K562 (cell line): ENCODE measurements around the gene SLC35D3. TPM values are rescaled to one million over a fixed set of nuclear protein-coding genes. Genes with fewer than 3 reads are reported as not detected.

Source experiments
- ATAC-seq: fragments of 200-7000 bp; cut with Tn5 transposase; 3 replicates; pipeline ENCODE4 v1.9.1; 2020; ENCODE audit warnings: moderate library complexity
- BruUV-seq: library from RNA; stranded (reverse); fragments of 400-500 nt; replicated peaks from 2 replicates; lab custom pipeline; 2021; lab: Mats Ljungman, UMichigan
- CTCF ChIA-PET: fragments of 300-600 bp; formaldehyde crosslinking; extraction: SDS; loops from one replicate; lab custom pipeline; 2021; ENCODE audit warnings: low intra/inter-chr PET ratio; lab: Yijun Ruan, JAX
- POLR2A ChIA-PET: fragments of 300-600, 350-650 bp; sonication (Branson Sonifier 250); formaldehyde crosslinking; extraction: SDS; loops from one replicate; lab custom pipeline; 2021; ENCODE audit warnings: antibody characterized with exemption, inconsistent platforms; lab: Yijun Ruan, JAX
- DNase-seq, 4 experiments: peaks; one replicate each; pipeline versions ENCODE4 v3.0.0 to v3.0.0-alpha.2; 2011 to 2018; ENCODE audit warnings: low spot score in 3 of 4, mixed read lengths in 3 of 4; ENCODE audit errors: extremely low read depth in 1 of 4
- FAIRE-seq: peaks from 2 replicates; lab custom pipeline; 2011; peaks lifted over from hg19 to GRCh38; lab: Jason Lieb, UNC
- H2AFZ ChIP-seq: 2 replicates; pipeline ENCODE4 v1.6.0; 2011; ENCODE audit warnings: low read depth, low read length, control low read depth, inconsistent platforms
- H3K27ac ChIP-seq: fragments of 200-600 bp; 3 replicates; pipeline ENCODE4 v1.8.0; 2011; ENCODE audit warnings: low read depth, mild to moderate bottlenecking, control low read depth, inconsistent platforms, low read length, moderate library complexity, mixed read lengths; ENCODE audit errors: extremely low read depth
- H3K27me3 ChIP-seq, 2 experiments: fragments of 300-600 bp in 1 of 2; 2 replicates in 1 of 2; 3 replicates in 1 of 2; pipeline versions ENCODE4 v1.6.0 to v1.8.0; 2011; ENCODE audit warnings: inconsistent platforms in 2 of 2, low read length in 2 of 2, mild to moderate bottlenecking in 1 of 2, mixed read lengths in 1 of 2, moderate library complexity in 1 of 2; ENCODE audit not compliant: control insufficient read depth in 2 of 2, insufficient read depth in 2 of 2
- H3K36me3 ChIP-seq: fragments of 300-600 bp; 3 replicates; pipeline ENCODE4 v1.8.0; 2011; ENCODE audit warnings: mild to moderate bottlenecking, low read length, inconsistent platforms; ENCODE audit not compliant: control insufficient read depth, insufficient read depth
- H3K4me1 ChIP-seq, 2 experiments: fragments of 200-600 bp in 1 of 2; replicated peaks in 1 of 2; 2 replicates in 1 of 2; 3 replicates in 1 of 2; pipeline versions ENCODE4 v1.5.1 to v1.8.0; 2011; ENCODE audit warnings: inconsistent platforms in 2 of 2, low read length in 2 of 2, mild to moderate bottlenecking in 1 of 2, mixed read lengths in 1 of 2, moderate library complexity in 1 of 2; ENCODE audit not compliant: control insufficient read depth in 2 of 2, insufficient read depth in 2 of 2
- H3K4me2 ChIP-seq: 2 replicates; pipeline ENCODE4 v1.6.1; 2011; ENCODE audit warnings: low read length, control low read depth, inconsistent platforms, mixed read lengths; ENCODE audit not compliant: insufficient read depth
- H3K4me3 ChIP-seq: fragments of 200-600 bp; sonication (generic), shearing (Covaris generic); 2 replicates; pipeline ENCODE4 v1.5.1; 2016; ENCODE audit warnings: control low read depth, inconsistent platforms
- H3K79me2 ChIP-seq: fragments of 200-600 bp; 3 replicates; pipeline ENCODE4 v1.8.0; 2011; ENCODE audit warnings: low read length, inconsistent platforms; ENCODE audit not compliant: control insufficient read depth, insufficient read depth
- H3K9ac ChIP-seq, 2 experiments: 2 replicates each; pipeline versions ENCODE4 v1.6.0 to v1.6.1; 2011; ENCODE audit warnings: low read depth in 2 of 2, low read length in 2 of 2, control low read depth in 1 of 2, inconsistent platforms in 1 of 2, mild to moderate bottlenecking in 1 of 2, mixed read lengths in 1 of 2; ENCODE audit not compliant: insufficient read depth in 1 of 2
- H3K9me1 ChIP-seq: one replicate; pipeline ENCODE4 v1.6.0; 2011; ENCODE audit warnings: inconsistent platforms, mild to moderate bottlenecking, low read length, moderate library complexity; ENCODE audit not compliant: control insufficient read depth, insufficient read depth
- H3K9me3 ChIP-seq: replicated peaks from 2 replicates; pipeline ENCODE4 v1.5.1; 2011; ENCODE audit warnings: low read depth, low read length, inconsistent platforms; ENCODE audit not compliant: control insufficient read depth, insufficient read depth
- H4K20me1 ChIP-seq: replicated peaks from 2 replicates; pipeline ENCODE4 v1.6.1; 2011; ENCODE audit warnings: low read length, inconsistent platforms, mixed read lengths; ENCODE audit not compliant: control insufficient read depth, insufficient read depth
- ADNP ChIP-seq: fragments of 200-800 bp; sonication (Bioruptor generic); IDR thresholded peaks from 2 replicates; pipeline ENCODE4 v1.6.1; 2016; ENCODE audit warnings: missing genetic modification characterization, missing compliant biosample characterization
- ARID3A ChIP-seq: IDR thresholded peaks from 2 replicates; pipeline ENCODE4 v1.6.1; 2012; ENCODE audit warnings: low read depth, low read length, improper control_type of control experiment, borderline replicate concordance
- FOXO4 ChIP-seq: fragments of 450-650 bp; formaldehyde crosslinking; IDR thresholded peaks from 2 replicates; pipeline ENCODE4 v1.4.0; 2020; ENCODE audit warnings: mild to moderate bottlenecking, moderate library complexity
- GABPB2 ChIP-seq: fragments of 250-450 bp; sonication (Bioruptor Pico); conservative IDR thresholded peaks from 2 replicates; pipeline ENCODE4 v1.5.1; 2021; ENCODE audit warnings: mild to moderate bottlenecking
- HCFC1 ChIP-seq: IDR thresholded peaks from 2 replicates; pipeline ENCODE4 v1.6.1; 2012; ENCODE audit warnings: low read depth, low read length, improper control_type of control experiment
- JUN ChIP-seq, 2 experiments: sonication (generic) in 1 of 2; formaldehyde crosslinking in 1 of 2; IDR thresholded peaks; 2 replicates each; pipeline versions ENCODE4 v1.6.1 to v1.8.0; 2012 to 2022; ENCODE audit warnings: borderline replicate concordance in 2 of 2, mild to moderate bottlenecking in 2 of 2, improper control_type of control experiment in 1 of 2, low read depth in 1 of 2, low read length in 1 of 2, missing genetic modification reagents in 1 of 2
- MAFK ChIP-seq: IDR thresholded peaks from 2 replicates; pipeline ENCODE4 v1.6.1; 2011; ENCODE audit warnings: low read length, improper control_type of control experiment
- MBD2 ChIP-seq: sonication (generic); IDR thresholded peaks from 2 replicates; pipeline ENCODE4 v1.6.1; 2016; ENCODE audit warnings: low read depth, borderline replicate concordance
- NFIX ChIP-seq: fragments of 250-450 bp; sonication (Bioruptor Pico); IDR thresholded peaks from 2 replicates; pipeline ENCODE4 v1.4.0; 2020; ENCODE audit warnings: low read depth, mild to moderate bottlenecking, moderate library complexity
- NFRKB ChIP-seq: fragments of 450-650 bp; IDR thresholded peaks from 2 replicates; pipeline ENCODE4 v1.6.1; 2016; ENCODE audit warnings: low read depth
- POLR3A ChIP-seq: IDR thresholded peaks from 2 replicates; pipeline ENCODE4 v1.6.1; 2011; ENCODE audit warnings: borderline replicate concordance, mild to moderate bottlenecking, moderate library complexity; ENCODE audit not compliant: insufficient read length, insufficient read depth; ENCODE audit errors: extremely low read depth
- SIX5 ChIP-seq, 2 experiments: IDR thresholded peaks; 2 replicates each; pipeline ENCODE4 v1.6.1; 2011; ENCODE audit warnings: low read length in 2 of 2, borderline replicate concordance in 1 of 2, low read depth in 1 of 2, mild to moderate bottlenecking in 1 of 2, moderate library complexity in 1 of 2; ENCODE audit not compliant: insufficient read depth in 1 of 2
- SMAD2 ChIP-seq: fragments of 150-350 bp; IDR thresholded peaks from 2 replicates; pipeline ENCODE4 v1.6.1; 2014; ENCODE audit warnings: low read depth, mild to moderate bottlenecking, low read length
- TAF1 ChIP-seq: IDR thresholded peaks from 2 replicates; pipeline ENCODE4 v1.6.1; 2011; ENCODE audit warnings: mild to moderate bottlenecking, low read length, moderate library complexity; ENCODE audit not compliant: insufficient read depth, control insufficient read depth, severe bottlenecking; ENCODE audit errors: extremely low read depth
- ZHX1 ChIP-seq: fragments of 150-350 bp; conservative IDR thresholded peaks from 2 replicates; pipeline ENCODE4 v1.6.1; 2014; ENCODE audit warnings: low read length
- WGBS: fragments of 100-300 bp; shearing (Covaris generic); methylation state at CpG from one replicate; pipeline ENCODE4 v1.1.6; 2016; ENCODE audit warnings: low coverage, mixed read lengths; ENCODE audit not compliant: insufficient coverage; ENCODE audit errors: missing lambda C conversion rate; 5-methylcytosine and 5-hydroxymethylcytosine counted together
- in situ Hi-C: fragments of 300-500 bp; cut with MboI; formaldehyde crosslinking; loops from 4 replicates; pipeline ENCODE4 v1.15.0; 2018; ENCODE audit warnings: inconsistent platforms, mixed read lengths
- intact Hi-C: fragments of 100-400 bp; cut with micrococcal nuclease; formaldehyde crosslinking; loops from 2 replicates; pipeline ENCODE4 v1.14.2; 2022
- polyA plus RNA-seq, 8 experiments: library from polyadenylated mRNA; depleted of rRNA in 4 of 8; stranded (reverse) in 5 of 8; unstranded in 3 of 8; fragments of >200 nt; fragmentation: Nextera tagmentation in 2 of 8; fragmentation: Illumina TruSeq in 1 of 8; extraction: Ambion mirVana in 2 of 8; extraction: Trizol in 1 of 8; gene quantifications; 2 replicates each; pipeline versions ENCODE4 v1.2.1 to v1.2.3, GENCODE V29; 2011 to 2014; ENCODE audit warnings: inconsistent platforms in 1 of 8, missing spikeins in 1 of 8
- total RNA-seq, 7 experiments: library from RNA; depleted of rRNA in 6 of 7; stranded (reverse); fragments of >200 nt in 6 of 7; fragmentation: Illumina TruSeq in 2 of 7; extraction: Trizol in 2 of 7; gene quantifications; 2 replicates each; pipeline versions ENCODE4 v1.2.1 to v1.2.3, GENCODE V29; 2011 to 2021; ENCODE audit warnings: low replicate concordance in 1 of 7

Gene SLC35D3
- total and polyA plus RNA-seq, 9 of the 15 experiments (the other 6 are each of a cell fraction or from before 2014, with no cell fraction given): not detected

GRCh38 chr6:136914947-136915346 is 7.2 kb upstream of the SLC35D3 start (continued):
- TF ChIP-seq NFRKB: no peak
- no peak for TF ChIP-seq TAF1
- TF ChIP-seq MAFK: no peak
- TF ChIP-seq FOXO4 (CRISPR knock-in tag): no peak

GRCh38 chr6:136918706-136919105 is 3.4 kb upstream of the SLC35D3 start:
- in situ Hi-C loops: no loop called here
- peaks cover 0 to 24% of the 10 kb centered on the region in 2 experiments; a peak in 1 of 5 replicates for H3K4me1 ChIP-seq
- H3K9me3 ChIP-seq: no peaks in the 10 kb centered on the region
- BruUV-seq: no TSS peak
- ChIA-PET POLR2A (interaction anchor here (0.6 to 1.3 kb wide), 2 partner anchors 12 to 15 kb away, joined by 3 read pairs; no protein-coding TSS in a partner anchor), CTCF (no interaction called here)
- no peak overlapping the region for H3K9ac ChIP-seq
- WGBS: 27% methylated on average over 3 of the region's 3 CpGs
- no peak overlapping the region for H3K4me3 ChIP-seq
- DNase-seq (no peak), ATAC-seq (peak; percentile 30; the same call in 1 of the 3 replicates), FAIRE-seq (peak; percentile 37)
- H4K20me1 ChIP-seq: no peaks in the 10 kb centered on the region
- H3K9me1 ChIP-seq: no peaks in the 10 kb centered on the region
- H3K79me2 ChIP-seq: no peaks in the 10 kb centered on the region
- H3K4me2 ChIP-seq: no peak overlapping the region
- H3K27me3 ChIP-seq: peaks cover 3 to 30% of the 10 kb centered on the region in 2 experiments; a peak in 3 of 5 replicates
- no peak overlapping the region for H3K27ac ChIP-seq
- H2AFZ ChIP-seq: no peak overlapping the region
- intact Hi-C loops: no loop called here
- no peaks in the 10 kb centered on the region for H3K36me3 ChIP-seq
- no peak for TF ChIP-seq JUN (IDR thresholded peaks at IDR 0.05; ENCODE audit: borderline replicate concordance, low read depth, low read length)
- TF ChIP-seq JUN (CRISPR knock-in tag; IDR thresholded peaks at IDR 0.05; ENCODE audit: borderline replicate concordance): no peak
- no peak for TF ChIP-seq MBD2
- TF ChIP-seq POLR3A: no peak
- TF ChIP-seq NFIX (CRISPR knock-in tag): no peak
- TF ChIP-seq GABPB2 (CRISPR knock-in tag): no peak
- TF ChIP-seq HCFC1: no peak
- no peak for TF ChIP-seq SIX5 (IDR thresholded peaks at IDR 0.05; ENCODE audit: borderline replicate concordance in 1 of 2, insufficient read depth in 1 of 2, low read depth in 1 of 2, low read length in 2 of 2)
- TF ChIP-seq ARID3A: no peak
- TF ChIP-seq ADNP (tag): no peak
- no peak for TF ChIP-seq SMAD2
- no peak for TF ChIP-seq ZHX1
